ENCODE results near the gene CELSR1.

CELSR1 gene

DNA sequence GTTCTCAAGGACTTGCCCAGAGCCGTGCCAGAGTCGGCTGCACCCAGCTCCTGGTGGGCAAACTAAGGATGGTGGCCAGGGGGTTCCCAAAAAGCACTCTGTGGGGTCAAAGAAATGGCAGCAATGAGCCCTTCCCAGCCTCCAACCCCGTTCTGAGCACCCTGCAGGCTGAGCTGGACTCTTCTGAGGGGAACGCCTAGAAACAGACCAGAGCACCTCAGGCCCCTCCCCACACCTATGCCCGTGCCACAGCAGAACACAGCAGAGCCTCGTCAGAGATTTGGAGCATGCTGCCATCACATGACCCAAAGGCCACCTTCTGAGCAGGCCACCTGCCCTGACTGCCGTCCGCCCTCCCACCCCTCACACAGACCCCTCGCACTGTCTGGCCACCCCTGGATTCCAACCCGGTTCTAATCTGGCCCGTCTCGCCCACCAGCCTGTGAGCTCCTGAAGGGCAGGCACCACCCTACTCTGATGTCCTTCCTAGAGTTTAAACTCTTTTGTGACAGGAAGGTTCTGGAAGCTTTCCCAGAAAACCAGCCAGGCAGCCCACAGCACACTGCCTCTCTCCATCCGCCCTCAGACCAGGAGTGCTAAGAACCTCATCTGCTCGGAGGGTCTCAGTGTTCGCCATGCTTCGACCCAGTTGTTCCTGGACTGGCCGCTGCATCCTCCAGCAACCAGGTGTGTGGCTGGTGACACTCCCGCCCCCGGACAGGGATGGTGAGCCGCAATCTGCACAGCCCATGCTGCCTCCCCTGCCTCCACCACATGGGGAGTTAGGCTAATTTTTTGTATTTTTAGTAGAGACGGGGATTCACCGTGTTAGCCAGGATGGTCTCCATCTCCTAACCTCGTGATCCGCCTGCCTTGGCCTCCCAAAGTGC lies 97.6 kb downstream of the CELSR1 start:
- DNase-seq, result no peak

DNA sequence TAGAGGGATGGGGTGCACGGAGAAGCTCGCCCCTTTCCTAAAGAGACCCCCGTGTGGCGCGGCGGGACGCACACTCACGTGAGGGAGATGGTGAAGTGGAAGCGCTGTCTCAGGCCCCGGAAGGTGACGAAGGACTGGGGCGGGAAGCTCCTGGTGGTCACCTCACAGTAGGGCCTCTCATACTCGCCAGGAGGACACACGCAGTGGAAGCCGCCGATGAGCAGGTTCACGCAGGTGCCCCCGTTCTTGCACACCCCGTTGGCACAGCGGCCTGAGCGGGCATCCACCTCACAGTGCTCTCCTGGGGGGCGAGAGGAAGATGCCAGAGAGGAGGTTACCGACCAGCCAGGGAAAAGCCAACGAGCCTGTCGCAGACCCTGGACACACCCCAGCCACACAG lies 98.3 kb downstream of the CELSR1 start:
- DNase-seq, result no peak

DNA sequence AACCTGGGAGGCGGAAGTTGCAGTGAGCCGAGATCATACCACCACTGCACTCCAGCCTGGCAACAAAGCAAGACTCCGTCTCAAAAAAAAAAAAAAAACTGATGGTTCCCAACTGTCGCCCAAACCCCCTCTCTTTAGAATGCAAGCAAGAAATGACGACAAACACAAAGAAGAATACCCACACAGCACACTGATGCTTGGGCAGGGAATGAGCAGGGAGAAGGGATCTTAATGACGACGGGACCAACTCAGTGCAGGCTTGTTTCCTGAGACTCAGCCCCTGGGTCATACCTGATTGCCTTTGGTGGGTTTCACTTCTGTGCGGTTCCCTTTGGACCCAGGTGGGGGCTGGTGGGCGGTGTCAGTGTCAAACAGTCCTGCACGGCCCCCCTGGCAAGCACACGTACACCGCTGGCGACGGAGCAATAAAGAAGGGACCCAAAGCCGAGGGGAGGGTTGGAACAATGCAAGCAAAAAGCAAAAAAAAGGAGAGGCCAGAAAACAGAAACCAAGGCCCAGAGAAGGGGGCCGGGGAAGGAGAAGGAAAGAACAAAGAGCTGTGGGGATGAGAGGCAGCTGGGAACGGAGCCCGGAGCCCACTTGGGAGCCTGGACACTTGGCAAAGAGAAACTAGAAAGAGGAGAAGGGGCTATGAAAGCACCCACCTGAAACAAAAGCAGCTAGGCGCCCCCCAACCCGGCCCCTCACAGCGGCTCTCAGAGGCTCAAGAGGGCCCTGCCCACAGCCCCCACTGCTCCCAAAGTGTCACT lies 99.6 kb downstream of the CELSR1 start:
- no peak for DNase-seq

DNA sequence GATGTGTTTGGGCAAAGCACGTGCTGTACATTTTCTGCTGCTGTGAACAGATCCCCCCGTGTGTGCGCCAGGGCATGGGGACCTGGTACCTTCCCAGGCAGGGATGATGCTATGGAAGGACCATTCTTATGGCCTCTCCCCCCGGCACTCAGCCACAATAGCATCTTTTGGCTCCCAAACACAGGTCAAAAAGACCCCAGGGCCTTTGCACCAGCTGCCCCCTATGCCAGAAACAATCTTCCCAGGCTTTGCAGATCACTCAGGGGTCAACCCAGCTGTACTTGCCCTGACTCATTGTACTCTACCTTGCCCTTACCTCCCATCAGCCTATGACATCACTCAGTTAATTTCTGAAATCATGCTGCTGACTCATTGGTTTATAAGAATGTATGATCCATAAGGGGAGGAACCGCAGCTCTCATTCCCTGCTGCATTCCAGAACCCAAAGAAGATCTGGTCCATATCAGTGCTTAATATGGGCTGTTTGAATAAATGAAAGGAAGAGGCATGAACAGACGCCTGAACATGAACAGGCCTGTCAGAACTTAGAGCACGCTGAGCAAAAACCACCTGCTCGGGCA lies 100.7 kb downstream of the CELSR1 start:
- no peak for DNase-seq

DNA sequence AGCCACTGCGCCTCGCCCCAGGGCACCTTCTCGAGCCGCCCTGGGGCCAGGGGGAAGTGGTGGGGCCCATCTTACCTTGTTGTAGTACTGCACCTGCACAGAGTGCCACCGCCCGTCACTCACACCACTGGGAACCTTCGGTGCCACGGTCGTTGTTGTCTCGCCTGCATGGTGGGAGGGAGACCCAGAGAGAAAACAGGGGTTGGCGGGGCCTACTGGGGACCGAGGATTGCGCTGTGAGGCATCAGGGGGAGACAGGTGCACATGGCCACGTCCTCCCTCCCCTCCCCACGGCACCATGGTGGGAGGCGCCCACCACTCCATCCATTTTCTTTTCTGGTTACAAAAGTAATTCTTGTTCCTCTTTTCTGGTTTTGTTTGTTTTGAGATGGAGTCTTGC lies 104.1 kb downstream of the CELSR1 start:
- DNase-seq, result peak in 1 of 2 donors; percentile 44

DNA sequence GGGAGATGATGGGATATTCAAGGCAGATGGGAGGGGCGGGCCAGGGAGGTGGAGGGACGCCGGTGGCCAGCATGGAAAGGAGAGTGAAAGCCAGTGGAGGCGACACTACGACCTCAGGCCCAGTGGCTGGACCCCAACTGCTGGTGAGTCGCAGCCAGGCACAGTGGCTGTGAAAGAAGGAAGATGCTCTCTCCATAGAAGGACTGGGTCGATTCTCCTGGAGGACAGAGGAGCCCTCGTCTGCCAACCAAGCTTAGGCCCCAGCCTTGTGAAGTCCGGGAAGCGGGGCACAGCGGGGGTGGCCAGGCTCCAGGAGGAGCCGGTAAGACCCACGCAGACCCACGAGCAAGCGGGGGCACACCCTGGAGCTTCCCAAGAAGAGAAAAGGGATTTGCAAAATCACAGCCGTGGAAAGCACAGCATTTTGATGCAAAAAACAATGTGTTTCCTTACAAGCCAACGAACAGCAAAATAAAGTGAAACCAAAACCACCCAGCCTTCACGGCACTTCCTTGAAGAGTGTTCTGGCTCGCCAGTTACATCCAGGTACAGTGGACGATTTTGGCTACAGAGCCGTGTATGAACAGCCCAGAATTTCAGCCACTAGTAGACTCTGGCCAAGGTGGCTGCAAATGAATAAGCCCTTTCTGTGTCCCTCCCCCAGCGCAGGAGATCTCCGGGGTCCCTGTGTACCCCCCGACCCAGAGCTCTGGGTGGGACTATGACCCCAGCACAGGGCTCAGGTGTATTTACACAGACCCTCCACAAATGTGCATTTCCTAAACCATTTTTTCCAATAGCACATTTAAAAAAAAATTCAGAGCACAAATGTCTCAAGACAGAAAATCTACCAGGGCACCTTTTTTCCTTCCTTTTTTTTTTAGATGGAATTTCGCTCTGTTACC lies 105.0 kb downstream of the CELSR1 start:
- peak; percentile 34 to 53 for DNase-seq

DNA sequence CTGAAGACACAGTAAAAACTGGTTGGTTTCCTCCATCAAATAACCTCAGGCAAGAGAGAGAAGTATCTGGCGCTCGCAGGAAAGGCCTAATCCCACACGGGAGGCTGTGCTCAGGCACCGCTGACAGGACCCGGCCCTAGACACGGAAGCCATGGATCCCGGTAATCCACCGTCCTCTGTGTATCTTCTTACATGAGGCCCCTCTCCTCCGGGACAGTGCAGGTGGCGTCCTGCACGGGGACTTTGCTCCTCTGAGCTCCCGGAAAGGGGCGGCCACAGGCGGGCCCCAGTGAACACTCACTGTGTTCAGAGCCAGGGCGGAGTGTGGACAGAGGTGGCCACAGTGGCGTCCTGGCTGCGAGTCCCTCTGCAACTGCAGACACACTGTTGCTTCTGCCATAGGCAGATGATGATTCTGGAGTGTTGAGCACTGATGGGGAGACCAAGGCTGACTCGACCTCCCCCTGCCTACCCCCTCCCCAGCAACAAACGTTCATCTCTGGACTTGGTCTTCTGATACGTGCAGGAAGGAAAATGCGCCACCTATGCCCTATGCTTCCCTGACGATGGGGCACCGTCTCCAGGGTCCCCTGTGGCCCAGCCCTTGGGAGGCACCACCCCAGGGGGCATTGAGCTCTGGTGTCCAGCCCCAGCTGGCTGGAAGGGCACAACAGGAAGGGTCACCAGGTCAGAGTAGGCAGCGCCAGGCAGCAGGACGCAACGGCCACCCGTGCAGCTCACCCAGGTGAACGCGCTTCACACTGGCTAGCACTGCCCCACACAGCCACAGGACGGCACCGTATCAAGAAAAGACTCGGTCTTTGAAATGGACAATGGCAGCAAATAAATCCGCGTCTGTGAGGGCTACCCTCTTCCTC lies 106.2 kb downstream of the CELSR1 start:
- no peak for DNase-seq

DNA sequence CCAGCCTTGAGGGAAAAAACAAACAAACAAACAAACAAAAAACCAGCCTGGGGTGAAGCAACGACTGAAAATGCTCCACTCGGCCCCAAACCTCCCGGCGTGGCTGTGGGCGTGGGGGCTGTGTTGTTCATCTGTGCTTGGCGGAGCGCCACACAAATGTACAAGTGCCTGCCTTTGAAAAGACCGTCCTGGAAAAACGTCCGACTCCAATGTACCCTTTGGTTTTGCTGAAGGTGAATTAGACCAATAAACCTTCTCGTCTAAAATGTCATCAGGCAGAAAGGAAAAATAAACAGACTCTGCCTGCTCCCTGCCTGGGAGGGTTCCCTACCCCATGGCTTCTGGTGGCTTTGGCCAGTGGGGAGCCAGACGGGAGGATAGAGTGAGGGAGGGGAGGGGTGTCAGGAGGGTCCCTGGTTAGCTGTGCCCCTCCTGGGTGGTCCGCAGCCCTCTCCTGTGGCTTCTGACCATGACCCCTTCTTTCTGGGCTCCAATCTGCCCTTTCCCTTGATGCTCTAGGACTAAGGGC lies 108.0 kb downstream of the CELSR1 start:
- DNase-seq, result no peak

DNA sequence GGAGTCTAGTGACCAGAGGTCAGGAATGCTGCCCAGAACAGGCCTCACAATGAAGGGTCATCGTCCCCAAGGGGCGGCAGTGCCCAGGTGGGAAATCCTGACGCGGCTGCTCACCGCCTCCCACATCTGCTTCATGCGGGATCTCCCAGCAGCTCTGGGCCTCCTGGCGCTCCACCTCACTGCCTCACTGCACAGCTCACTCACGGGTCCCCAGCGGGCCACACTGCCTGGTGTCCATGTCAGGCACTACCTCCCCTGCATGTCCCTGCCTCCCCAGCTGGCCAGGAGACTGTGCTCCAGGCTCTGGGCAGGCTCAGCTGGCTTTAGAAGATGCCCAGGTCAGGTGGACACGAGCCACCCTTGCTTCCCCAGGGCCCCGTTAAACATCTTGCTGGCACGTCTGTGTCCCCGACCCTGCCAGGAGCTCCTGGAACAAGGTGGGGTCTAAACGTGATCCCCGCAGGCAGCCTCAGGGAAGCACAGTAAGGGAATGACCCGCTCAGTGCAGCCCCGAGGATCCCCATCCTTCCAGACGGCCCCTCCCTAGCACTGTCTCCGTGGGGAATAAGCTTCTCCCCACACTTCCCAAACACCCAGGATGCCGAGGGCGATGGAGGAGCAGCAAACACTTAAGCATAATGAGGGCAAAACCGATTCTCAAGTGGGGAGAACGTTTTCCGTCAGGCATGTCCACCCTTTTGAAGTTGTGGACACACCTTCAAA lies 108.7 kb downstream of the CELSR1 start:
- DNase-seq, result no peak

DNA sequence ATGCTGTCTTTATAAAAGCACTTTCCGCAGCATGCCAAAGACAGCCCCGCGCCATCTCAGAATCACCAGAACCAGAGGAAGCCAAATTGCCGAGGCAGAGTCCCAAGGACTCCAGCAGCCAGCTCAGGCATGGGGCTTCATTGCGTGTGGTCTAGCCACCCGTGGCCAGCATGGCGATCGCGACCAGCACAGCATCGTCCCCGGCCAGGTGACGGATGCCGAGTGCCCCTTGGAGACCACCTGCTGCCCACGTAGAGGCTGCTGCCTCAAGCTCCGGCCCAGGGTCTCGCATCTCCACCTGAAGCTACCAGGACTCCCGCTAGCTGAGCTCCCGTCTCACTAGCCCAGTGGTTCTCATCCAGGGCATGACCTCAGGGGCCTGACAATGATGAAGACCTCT lies 109.2 kb downstream of the CELSR1 start:
- no peak for DNase-seq

DNA sequence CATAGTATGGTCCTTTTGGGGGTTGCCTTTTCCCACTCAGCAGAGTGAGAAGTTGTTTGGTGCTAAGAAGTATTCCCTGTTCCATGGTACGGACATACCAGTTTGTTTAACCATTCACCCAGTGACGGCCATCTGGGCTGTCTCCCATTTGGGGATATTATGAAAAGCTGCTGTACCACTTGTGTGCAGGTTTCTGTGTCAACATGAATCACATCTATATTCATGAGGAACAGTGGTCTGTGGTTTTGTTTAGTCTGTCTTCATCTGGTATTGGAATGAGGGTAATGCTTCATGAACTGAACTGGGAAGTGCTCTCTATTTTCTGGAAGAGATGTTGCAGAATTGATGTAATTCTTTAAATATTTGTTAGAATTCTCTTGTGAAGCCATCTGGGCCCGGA lies 112.4 kb downstream of the CELSR1 start:
- no peak for DNase-seq

DNA sequence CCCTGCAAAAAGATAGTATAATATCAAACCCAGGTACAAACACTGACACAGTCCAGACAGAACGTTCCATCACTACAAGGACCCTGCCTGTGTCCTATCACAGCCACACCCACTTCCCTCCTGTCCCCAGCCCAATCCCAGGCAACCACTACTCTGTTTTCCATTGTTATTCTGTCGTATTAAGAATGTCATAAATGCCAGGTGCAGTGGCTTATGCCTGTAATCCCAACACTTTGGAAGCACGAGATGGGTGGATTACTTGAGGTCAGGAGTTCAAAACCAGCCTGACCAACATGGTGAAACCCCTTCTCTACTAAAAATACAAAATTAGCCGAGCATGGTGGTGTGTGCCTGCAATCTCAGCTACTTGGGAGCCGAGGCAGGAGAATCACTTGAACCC lies 112.9 kb downstream of the CELSR1 start:
- DNase-seq, result no peak

DNA sequence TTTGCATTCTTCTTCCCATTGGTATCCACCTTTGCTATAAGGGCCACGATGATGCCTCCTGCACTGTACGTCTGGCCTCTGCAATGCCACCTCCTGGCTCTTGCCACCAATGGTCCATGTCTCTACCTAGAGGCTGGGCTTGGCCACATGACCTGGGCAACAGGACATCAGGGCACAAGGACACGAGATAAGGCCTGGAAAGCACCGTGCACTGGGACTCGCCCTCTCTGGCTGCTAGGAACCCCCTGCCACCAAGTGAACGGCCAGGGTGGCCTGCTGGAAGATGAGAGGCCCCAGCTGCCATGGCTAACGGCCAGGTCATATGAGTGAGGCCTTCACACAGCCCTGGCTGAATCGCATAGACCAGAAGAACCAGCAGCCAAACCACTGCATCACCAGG lies 114.5 kb downstream of the CELSR1 start:
- no peak for DNase-seq

DNA sequence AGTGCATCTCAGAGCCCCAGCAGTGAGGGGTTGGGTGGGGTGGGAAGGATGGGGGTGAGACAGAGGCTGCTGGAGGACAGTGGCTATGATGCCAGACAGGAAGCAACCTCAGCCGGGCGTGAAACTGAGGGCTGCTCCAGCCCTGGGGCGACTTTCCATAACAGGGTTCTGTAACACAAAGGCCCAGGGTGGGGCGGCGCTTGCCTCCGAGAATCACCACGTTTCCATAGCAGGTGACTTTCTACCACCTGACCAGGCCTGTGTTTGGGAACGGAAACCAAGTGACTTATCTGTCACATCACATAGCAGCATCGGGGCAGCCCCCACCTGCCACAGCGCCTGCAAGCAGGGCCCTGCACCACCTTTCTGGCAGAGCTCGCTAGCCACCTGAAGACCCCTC lies 116.2 kb downstream of the CELSR1 start:
- DNase-seq, result peak; percentile 22 to 31

DNA sequence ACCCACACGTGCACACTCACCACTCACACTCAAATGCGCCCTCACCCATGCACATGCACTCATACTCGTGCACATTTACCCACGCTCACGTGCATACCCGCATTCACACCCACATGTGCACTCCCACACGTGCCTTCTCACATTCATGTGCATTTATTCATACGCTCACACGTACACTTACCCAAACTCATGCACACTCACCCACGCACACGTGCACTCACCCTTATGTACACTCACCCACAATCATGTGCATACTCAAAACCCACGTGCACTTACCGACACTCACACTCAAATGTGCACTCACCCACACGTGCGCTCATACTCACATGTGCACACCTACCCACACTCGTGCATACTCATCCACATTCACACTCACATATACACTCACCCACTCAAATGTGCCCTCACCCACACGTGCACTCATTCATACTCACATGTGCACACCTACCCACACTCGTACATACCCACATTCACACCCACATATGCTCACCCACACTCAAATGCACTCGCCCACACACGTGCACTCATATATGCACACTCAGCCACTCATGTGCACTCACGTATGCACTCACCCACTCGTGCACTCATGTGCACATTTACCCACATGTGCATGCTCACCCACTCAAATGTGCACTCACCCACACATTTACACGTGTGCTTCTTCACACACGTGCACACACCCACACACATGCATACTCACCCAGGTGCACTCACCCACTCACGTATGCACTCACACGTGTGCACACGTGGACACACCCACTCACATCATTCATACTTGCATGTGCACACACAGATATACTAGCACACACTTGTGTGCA lies 117.5 kb downstream of the CELSR1 start:
- no peak for DNase-seq

DNA sequence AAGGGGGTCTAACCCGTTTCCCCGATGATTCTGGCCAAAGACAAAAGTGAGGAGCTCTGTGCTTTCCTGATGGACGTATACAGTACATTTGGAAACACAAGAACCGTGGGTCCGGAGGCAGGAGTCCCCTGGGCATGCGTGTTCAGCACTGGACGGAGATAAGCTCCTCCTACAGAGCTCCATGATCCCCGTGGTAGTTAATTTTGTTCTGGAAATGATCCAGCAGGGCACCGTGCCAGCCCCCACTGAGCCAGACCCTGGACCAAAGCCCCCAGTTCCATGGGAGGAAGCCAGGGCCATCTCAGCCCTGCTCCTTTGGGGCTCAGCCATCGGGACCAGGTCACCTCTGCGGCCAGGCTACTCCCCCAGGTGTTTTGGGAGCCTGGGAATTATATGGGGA lies 118.6 kb downstream of the CELSR1 start:
- DNase-seq, result no peak

DNA sequence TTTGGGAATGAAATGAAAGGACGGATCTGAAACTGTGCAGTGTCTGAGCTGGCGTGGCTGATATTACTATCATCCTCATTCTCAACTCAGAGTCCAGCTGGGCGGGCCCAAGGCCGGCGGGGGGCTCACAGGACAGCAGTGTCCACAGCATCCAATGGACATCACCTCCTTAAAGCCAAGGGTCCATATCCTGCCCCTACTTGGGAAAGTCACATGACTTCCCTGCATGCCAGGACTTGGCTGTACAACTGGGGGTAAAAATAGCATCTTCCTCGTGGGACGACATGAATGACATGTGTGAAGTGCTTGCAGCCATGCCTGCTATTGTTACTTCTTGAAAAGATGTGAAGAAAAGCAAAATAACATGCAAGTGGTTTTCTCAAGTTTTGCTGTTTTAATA lies 119.7 kb downstream of the CELSR1 start:
- DNase-seq, result no peak

DNA sequence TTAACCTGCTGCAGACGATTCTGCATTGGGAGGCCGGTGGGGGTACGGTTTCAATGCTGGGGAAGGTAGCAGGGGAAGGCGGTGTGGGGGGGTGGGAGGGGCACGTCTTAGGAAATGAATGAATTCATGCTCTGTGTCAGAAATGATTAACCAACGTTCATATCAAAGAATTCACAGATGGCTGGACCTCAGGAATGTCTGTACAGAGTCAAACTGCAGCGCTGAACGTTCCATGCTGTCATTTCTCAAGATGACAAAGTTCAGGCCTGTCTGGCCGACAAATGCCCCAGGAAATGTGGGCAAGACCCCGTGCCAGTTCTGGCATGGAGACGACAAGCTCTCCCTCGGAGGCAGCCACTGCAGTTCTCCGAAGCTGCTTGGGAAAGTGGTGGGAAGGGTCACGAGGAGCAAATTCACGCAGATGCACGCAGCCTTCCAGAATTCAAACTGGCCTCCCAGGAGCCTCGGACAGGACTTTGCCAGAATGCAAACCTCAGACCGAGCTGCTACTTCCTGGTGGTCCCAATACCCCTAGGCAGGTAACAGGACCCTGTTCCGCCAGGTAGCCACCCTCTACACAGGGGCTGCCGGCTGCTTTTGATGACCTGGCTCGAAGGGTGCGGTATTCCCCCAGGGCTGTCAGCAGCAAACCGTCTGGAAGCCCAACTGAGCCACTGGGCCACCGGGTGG lies 120.4 kb downstream of the CELSR1 start:
- DNase-seq, result no peak

DNA sequence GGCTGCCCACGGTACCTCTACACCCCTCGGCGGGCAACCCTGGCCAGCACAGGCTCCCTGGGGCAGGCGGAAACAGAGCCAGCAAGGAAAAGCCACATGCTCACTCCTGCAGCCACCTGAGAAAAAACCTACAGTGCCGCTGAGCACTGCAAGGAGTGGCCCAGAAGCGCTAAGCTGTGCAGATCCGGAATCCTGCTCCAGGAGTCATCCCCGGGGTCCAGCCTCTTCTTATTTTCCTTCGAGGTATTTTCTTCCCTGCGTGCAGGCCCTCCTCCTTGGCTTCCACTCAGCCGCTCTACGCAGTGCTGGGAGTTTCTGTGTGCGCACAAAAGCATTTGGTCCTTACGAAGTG lies 120.9 kb downstream of the CELSR1 start:
- no peak for DNase-seq
